ENCODE measurements around the gene ST8SIA5.

The ST8SIA5 gene

DNA sequence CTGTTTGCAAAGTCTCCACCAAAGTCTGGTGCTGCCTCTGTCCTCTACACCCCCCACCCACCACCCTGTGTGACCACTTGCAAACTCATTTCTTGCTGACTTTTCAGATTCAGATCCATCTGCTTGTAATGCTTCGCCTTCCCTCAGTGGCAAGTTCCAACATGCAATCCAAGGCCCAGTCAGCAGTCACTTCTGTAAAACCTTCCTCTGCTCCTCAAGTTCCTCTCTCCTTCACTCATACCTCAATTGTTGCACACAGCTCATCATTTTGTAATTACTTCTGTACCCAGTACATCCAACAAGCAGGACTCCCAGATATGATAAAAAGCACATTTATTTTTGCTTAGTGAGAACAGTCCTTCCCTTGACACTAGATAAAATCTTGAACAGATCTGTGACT lies 93.3 kb downstream of the ST8SIA5 start:
- DNase-seq, result no peak

DNA sequence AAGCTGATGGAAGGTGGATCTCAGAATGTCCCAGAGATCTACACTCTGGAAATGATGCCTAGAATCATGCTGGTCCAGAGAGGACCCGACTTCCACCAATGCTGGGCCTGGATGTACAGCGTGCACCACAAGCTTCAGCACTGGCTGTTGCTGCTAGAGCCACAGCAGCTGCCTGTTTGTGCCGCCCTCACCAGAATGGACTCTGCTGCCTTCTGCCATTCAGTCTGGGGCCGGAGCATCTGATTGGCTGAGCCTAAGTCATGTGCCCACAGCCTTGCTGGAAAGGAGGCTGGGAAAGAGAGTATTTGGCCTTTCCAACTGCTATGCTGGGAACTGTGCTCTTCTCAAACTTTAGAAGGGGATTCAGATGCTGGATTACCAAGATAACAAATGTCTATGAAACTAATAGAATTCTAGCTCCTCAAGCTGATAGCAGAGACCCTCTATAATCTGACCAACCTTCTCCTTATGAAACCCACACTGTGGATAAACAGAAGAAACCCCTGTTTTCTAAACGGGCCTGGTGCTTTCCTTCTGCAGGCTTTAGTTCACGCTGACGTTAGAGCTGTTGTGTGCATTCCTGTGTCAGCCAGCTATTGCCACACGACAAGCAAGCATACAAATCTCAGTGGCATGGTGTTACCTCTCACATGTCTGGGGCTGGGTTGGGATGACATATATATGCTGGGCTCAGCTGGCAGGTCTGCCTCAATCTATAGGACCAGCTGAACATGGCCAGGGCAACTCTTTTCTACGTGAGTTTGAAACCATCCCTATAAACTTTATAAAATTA lies 95.7 kb downstream of the ST8SIA5 start:
- DNase-seq, result no peak

DNA sequence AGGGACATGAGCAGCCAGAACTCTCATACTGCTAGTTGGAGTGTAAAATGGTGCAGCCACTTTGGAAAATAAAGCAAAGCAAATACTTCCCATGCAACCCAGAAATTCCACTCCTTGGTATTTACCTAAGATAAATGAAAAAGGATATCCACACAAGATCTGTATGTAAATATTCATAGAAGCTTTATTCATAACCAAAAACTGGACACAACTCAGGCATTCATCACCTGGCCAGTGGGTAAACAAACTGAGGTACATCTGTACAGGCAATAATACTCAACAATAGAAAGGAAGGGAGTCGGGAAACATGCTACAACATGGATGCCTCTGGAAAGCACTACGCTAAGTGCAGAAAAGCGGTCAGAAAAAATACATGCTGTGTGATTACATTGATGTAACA lies 97.4 kb downstream of the ST8SIA5 start:
- no peak for DNase-seq

DNA sequence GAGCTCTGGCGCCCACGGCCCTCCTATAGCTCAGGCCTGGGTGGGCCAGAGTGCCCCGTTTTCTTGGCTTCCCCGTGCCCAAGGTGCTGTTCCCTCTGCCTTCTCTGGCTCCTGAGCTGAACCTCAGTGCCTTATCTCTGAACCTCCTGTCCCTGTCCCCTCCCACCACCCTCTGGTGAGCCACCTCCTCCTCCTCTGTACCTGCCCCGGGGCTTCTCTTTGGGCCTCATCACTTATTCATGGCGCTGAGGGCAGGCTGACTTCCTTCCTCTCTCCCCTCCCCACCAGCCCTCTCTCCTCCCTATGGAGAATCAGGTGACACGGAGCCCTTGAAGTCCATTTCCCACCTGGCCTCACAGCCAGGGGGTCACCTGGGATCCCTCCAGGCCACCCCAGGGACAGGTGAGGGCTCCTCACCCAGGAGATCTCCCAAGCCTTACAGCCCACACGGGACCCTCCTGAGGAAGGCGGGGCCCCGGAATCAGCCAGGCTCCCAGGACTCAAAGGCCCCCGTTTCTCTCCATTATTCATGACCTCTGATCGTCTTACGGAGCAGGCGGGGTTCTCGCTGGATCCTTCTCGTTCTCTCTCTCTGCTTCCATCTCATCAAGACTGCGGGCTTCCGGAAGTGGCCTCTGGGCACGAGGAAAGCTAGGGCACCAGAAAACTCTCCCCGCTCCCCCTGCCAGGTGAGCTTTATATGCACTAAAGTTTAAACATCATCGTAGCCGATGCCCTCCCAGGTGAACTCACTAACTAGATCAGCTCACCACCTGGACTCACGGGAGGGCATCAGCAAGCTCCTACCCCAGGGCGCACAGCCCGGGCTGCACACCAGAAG lies 99.5 kb downstream of the ST8SIA5 start, which contains the start of gene LOXHD1:
TSS of gene LOXHD1 (minus strand) at position 106 of the 841 bp plus-strand sequence. CDS start 187 bp downstream, outside the sequence.
- no peak for DNase-seq

DNA sequence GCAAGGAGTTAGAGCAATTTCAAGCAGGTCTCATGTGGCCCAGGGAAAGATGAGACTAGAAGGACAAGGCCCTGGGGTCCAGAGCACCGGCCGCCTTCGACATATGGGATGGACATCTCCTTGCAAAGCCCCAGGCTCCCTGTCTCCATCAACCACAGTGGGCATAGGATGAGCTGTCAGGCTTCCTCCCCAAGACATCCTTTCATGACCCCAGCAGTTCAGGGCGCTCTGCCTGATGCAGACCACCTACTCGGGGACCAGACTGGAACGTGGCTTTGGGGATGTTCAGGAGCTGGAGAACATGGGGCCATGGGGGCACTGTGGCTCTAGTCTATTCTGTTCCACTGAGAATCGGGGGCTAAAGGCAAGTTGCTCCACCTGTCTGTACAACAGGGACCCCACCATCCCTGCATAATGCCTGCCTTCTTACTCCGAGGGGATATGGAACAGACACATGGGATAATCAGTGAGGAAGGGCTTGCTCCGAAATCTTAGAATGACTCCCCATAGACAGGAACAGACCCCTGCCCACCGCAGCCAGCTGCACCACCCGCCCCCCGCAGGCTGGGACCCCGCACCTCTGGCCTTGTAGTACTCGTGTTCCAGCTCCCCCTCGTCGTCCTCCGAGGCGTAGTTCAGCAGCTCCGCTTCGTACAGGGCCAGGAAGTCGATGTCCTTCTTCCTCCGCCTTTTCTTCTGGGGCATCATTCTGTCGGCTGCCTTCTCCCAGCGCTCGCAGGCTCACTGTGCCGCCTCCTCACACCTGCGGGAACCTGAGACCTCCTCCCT lies 100.3 kb downstream of the ST8SIA5 start:
- DNase-seq, result no peak

DNA sequence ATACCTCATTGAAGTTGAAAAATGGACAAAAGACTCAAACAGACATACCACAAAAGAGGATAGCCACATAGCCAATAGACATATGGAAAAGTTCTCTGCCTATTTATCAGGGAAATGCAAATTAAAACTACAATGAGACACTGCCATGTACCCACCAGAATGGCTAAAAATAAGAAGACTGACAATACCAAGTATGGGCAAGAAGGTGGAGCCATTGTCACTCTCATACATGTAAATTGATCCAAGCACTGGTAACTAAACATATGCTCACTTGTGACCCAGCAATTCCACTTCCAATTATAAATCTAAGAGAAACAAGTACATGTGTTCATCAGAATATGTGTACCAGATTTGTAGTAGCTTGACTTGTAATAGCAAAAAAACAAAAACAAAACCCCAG lies 104.5 kb downstream of the ST8SIA5 start:
- no peak for DNase-seq

DNA sequence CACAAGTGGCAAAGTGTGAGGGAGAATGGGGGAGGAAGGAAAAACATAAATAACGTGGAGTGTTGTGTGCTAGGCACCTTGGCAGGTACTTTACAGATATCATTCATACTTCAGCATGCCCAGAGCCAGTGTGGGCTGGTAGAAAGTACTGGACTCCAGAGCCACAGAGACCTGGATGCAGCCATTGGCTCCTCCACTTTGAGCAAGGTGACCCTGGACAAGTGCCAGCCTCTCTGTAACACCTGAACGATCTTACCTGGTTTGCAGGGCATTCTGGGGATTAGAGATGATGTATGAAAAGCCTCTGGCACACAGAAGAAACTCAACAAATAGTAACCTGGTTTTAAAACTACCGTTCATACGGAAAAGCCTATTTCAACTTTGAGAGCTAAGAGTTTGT lies 106.2 kb downstream of the ST8SIA5 start:
- no peak for DNase-seq

DNA sequence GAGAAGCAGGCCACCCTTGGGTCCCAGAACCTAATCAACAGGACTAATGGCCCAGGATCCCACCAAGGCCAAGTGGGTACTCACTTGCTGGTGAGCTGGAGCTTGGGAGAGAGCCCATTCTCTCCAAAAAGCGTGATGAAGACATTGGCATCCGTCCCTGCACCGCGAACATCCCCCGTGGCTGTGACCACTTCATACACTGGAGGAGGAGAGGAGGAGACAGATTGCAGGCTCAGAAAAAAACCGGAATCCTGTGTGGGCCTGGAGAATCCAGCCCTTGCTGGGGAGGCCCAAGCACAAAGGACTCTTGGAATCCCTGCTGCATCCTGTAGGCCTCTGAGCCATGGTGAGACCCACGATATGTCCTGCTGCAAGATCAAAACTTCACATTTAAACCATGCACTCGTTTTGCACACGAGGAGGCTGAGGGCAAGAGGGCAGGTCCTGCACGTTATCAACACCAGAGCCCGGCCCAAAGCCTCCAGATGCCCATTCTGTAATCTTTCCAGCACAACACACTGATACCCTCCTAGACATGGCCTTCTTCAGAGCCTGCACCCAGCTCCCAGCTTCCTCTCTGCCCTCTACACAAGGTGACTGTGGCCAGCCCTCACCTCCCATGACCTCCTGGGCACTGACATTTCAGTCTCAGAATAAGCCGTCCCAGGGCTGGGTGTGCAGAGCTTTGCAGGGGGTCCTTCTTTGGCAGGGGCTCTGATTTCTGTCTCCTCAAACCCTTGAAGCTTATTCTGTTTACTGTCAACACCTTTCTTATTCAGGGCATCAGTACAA lies 107.6 kb downstream of the ST8SIA5 start:
- no peak for DNase-seq

DNA sequence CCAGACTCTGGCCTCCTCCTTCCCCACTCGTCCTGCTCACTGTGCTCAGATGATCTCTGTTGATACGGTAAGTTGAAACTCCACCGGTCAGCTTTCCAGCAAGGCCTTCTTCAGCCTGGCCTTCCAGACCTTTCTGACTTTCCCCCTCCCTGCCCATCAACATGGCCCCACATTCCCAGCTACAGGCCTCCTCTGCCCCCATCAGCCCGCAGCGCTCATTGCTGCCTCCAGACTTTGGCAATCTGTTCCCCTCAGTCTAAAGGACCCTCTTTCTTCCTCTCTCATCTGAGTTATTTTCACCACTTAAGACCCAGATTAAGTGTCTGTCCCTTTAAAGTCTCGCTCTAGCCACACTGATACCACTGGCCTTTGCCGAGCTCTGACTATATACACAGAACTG lies 110.4 kb downstream of the ST8SIA5 start:
- no peak for DNase-seq

DNA sequence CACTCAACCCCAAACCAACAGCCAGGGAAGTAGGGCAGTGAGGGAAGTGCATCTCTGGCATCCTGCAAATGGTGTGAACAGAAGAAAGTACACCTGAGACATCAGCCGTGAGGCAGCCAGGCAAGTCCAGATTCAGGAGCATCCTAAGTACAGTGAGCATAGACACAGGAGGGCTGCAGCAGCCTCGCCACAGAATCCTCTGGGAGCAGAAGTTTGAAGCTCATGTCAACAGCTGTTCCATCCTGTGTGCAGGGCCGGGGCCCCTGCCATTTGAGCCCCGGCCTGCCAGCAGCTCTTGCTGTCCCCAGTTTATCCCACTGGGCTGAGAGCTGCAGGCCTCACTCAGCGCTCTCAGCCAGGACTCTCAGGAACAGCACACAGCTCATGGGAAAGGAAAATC lies 114.3 kb downstream of the ST8SIA5 start:
- DNase-seq, result no peak

DNA sequence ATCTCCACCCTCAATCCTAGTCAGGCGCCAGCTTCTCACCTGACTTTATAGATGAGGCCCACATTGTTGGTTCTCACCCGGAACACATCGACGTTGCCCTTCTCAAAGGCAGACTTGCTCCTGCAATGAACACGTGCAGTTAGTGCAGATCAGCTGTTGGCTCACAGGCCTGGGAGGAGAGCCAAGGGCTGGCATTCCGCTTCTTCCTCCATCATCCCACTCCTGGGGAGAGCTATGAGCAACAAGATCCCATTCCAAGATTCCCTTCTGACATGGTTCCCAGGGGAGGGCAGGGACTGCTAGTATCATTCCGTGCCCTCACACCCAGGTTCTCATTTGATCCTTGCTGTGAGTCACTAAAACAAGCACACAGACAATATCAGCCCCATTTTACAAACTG lies 114.9 kb downstream of the ST8SIA5 start:
- no peak for DNase-seq

DNA sequence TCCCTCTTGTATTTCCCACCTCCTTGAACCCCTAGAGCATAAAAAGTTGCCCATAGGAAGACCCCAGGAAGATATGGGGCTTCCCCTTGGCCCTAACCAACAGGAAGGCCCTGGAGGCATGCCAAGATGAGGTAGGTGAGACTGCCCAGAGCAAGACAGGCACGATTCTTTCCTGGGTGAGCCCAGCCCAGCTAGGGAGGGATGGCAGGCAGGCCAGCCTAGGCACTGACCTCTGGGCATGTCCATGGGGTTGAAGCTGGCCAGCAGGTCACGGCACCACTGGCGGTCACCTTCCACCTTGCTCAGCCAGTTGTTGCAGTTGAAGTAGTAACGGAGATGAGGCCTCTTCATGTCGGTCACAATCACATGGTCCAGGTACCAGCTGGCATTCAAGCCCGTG lies 117.5 kb downstream of the ST8SIA5 start:
- DNase-seq, result no peak

DNA sequence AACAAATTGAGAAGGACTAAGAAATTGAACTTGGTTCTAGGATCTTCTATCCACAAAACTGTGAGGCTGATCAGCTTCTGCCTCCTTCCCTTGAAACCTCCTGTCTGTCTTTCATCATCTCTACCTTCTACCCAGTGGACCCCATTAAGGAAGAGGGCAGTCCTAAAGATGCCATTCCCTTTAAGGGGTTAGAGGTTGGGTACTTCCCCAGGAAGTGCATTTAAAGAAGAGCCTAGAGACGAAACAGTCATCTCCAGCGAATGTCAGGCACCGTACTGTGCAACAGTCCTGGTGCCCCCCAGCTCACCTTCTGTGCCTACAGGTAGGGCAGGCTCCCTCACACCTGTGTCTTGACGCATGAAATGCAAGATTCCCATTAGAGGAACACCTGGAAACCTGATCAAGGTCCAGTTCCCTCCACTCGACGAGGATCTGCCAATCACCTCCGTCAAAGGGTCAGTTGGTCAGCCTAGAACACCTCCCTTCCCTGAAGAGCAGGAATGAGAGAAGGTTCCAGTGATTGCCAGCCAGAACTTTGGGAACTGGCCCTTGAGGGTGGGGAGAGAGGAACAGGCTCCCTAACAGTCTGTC lies 120.7 kb downstream of the ST8SIA5 start:
- no peak for DNase-seq

DNA sequence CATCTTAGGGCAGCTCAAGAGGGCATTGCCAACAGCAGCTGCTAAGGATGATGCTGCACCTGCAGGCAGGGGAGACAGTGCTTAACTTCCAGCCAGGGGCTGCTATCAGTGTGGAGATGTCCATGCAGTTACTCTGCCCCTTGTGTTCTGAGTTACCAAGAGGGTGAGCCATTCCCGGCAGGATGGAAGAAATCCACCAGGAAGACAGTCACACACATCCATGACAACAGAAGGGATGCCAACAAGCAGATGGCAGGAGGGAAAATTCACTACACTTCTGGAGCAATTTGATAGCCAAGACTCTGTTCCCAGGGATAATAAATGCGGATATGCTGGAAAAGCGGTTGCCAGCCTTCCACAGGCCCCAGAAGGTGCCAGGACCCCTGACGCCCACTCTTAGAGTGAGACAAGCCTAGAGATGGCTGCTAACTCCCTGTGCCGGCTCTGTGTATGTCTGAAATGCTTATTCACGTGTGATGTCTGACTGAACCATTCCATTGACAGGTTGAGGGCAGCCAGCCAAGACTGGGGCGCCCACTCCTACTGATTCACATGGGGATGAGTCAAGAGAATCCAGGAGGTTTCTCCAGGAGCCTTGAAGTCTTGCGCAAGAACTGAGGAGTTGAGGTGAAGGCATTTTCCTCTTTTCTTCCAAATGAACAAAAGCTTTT lies 124.3 kb downstream of the ST8SIA5 start:
- DNase-seq, result no peak

DNA sequence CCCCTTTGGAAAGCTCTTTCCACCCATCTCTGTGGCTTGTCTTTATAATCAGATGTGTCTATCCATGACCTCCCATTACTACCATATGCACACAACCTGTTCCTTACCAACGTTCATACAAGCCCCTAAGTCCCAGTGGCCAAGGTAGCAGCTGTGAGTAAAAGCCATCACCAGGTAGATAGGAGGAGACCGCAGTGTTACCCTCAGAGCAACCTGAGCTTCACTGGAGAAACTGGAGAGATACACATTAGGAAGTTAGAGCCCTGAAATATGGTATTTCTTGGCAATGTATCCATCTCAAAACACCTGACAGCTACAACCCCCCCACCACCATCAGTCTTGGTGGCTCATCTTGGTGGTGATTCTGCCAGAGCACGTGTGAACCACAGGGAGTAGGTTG lies 125.9 kb downstream of the ST8SIA5 start:
- no peak for DNase-seq

DNA sequence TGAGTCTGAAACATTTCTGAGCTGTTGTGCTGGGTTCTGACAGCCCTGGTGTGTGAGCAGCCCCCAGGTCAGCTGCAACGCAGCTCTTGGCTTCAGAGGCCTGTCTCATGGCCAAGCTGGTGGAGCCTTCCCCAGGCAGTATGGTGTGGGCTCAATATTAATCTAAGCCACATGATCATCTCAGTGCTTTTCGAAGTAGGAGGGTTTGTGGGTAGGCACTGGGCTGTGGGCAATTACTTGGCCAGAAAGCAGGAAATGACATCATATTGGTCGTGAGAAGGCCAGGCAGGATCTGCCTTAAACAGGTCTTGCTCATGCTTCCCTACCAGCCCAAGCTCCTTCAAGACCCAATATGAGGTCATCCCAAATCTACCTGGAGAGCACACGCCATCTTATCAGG lies 126.7 kb downstream of the ST8SIA5 start:
- DNase-seq, result no peak

DNA sequence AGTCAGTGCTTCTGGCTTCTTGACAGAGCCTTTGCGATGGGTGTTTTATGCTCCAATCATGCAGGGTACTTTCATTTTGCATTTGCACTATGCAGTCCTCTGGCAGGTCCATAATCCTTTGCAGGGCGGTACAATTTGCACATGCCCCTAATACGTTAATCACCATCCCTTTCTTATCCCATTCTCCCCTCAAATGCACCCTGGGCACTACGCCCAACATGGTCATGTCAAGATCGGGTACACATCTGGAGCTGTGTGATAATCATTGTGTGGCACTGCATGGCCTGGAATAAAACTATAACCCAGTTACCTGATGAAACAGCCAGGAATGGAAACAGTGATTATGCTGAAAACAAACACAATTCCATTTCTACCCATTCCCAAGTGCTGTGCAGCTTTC lies 127.5 kb downstream of the ST8SIA5 start:
- no peak for DNase-seq

DNA sequence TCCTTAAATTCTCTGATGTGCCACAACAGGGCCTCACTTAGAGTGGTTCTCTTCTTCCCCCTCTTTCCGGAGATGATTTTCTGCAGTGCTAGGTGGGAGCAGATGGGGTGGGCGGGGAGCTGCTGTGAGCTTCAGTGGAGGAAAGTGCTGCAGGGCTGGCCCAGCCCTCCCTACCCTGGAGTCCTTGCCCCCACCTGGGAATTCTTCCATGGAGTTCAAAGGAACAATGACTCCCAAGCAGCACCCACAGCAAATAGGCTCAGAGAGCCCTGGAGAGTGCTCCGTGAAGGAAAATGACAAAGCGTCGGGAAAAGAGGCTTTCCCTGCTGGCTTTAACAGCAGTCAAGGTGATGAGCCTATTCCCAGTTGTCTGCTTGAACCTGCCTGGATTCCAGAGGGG lies 128.6 kb downstream of the ST8SIA5 start:
- DNase-seq, result no peak

DNA sequence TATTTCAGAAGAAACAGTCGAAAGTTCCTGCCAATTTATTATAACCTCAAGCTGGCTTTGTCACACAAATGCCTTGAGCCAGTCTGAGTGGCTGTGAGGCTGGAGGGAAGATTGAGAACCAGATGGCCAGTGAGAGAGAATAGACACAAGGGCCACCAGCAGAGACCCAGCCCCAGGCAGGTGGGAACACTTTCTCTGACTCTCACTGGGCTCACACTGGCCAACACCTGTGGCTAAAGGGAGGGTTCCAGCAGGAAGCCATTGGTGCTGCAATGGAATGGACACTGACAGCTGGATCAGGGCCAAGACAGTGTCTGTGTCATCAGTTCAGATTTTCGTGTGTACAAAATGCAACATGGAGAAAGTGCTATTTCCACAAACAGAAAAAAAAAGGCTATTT lies 129.7 kb downstream of the ST8SIA5 start:
- DNase-seq, result no peak

DNA sequence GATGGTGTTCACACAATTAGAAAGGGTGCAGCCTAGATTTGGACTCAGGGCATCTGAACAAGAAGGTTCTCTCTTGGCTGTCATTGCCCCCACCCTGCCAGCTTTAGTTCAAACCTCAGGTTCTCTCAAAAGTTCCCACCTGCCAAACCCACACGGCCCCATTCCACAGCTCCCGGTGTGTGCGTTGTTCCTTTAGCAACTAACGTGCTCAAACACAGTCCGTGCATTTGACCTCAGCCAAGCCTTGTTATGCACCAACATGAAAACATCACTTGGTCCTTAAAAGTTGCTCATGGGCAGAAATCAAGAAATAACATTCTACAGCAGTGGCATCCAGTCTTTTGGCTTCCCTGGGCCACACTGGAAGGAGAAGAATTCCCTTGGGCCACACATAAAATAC lies 131.8 kb downstream of the ST8SIA5 start:
- no peak for DNase-seq

DNA sequence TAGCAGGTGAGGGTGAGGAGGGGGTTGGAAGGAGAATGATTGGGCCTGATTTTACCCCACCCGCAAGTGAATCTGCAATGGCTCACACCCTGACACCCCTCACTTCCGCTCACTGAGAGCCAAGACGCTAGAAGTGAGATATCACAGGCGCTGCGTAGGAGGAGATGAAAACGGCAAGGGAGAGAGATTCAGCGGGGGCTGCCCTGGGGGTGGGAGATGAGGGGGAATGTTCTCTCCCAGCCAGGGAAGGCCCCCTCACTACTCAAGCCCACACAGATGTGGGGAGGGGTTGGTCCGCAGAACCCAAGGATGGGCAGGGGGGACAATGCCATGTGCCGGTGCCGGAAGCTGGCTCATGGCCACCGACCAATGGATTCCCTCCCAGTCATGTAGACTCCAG lies 132.7 kb downstream of the ST8SIA5 start:
- DNase-seq, result peak; percentile 21

DNA sequence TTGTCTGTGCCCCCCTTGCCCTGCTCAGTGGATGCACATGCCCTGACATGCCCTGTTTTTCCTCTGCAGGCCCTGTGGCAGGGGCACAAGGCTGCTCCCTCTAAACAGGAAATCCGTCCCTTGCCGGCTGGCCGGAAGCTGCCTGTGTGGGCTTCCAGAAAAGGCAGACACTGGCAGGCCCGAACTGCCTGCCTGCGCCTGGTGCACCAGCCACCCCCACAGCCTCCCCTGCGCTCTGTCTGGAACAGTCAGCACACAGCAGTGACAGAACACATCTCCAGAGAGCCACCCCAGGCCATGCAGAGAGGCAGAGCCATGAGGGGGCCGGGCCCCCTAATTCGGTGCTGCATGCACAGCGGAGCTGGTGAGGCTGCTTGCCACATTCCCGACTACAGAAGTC lies 133.3 kb downstream of the ST8SIA5 start:
- peak; percentile 19 for DNase-seq

Data from activated CD8-positive, alpha-beta memory T cell treated with anti-CD3 and anti-CD28 coated beads, Interleukin-2, amount 50 U/mL, for 4 hours (primary cell).